Inflammatory macrophage (primary cell): ENCODE results near the gene TAMALIN.

Experiments
- DNase-seq, 2 donors: peaks; one replicate each; pipeline ENCODE4 v3.0.0-alpha.2; 2020 to 2022

Gene TAMALIN

DNA sequence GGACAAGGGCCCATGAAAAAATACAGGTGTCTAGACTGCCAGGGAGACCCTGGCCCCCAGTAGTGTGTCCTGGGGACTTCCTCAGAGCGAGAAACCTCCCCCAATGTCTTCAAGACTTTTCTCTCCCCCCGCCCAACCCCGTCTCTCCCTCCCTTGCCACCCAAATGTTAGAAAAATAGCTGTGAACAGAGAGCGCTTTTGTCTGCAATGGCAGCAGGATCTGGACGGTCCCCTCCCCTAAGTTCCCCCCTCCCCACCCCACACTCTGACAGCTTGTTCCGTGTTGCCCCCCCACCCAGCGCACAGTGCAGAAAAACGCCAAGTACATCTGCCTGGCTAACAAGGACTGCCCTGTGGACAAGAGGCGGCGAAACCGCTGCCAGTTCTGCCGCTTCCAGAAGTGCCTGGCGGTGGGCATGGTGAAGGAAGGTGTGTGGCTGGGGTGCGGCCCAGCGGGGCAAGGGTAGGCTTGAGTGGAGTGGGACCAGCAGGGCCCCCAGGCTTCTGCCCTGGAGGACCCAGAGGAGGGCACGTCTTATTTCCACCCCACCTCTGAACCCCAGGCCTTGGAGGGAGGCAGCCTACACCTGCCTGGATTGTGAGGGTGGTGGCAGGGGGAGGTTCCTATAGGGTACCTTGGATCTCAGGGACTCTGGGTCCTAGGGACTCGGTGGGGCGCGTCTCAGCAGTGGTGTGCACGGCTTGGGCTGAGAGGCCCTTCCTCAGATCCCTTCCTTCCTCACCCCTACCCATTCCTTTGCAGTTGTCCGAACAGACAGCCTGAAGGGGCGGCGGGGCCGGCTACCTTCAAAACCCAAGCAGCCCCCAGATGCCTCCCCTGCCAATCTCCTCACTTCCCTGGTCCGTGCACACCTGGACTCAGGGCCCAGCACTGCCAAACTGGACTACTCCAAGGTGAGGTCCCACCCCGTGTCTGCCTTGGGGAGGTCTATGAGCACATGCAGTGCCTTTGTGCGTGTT is 49.3 kb downstream of the TAMALIN start:
- no peak for DNase-seq

GRCh38 chr12:52056801-52057637 is 50.3 kb downstream of the TAMALIN start:
- DNase-seq: no peak

- DNase-seq: no peak
Measured at GRCh38 chr12:52057638-52058576, 51.2 kb downstream of the TAMALIN start.

GRCh38 chr12:52058631-52059361 is 52.0 kb downstream of the TAMALIN start:
- no peak for DNase-seq

GRCh38 chr12:52059582-52060497 is 53.1 kb downstream of the TAMALIN start:
- no peak for DNase-seq

DNA sequence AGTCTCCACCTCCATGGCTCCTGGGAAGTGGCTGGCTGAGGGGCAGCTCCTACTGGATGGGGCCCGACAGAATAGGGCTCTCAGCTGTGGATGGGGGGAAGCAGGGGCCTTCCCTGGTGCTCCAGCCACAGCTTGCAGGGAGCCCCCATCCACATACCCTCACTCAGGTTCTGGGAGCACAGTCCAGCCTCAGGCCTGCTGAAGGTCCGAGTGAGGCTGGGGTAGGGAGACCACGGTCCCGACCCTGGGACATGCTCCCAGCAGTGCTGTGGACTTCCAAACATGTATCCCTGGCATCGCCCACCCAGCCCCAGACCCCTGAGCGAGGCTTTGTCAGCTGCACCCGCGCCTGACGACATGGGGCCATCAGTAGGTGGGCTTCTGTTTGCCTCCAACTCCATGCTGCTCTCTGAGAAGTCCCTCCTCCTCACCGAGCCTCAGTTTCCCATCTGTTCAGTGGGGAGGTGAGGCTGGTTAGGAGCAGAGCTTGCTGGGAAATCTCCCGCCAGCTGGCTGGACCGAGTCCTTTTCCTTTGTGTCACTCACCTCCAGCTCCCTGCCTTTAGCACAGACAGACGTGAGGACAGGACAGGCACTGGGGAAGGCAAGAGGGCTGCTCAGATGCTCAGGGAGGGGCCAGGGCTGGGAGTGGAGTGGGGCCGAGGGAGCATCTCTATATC is 53.9 kb downstream of the TAMALIN start:
- DNase-seq: no peak

GRCh38 chr12:52061470-52062166 is 54.9 kb downstream of the TAMALIN start:
- DNase-seq: no peak

- no peak for DNase-seq
Measured at GRCh38 chr12:52062167-52063081, 55.7 kb downstream of the TAMALIN start.

- no peak for DNase-seq
Measured at GRCh38 chr12:52063082-52063924, 56.6 kb downstream of the TAMALIN start.

GRCh38 chr12:52063981-52064649 is 57.4 kb downstream of the TAMALIN start:
- DNase-seq: no peak
